Mammary epithelial cell (primary cell): ENCODE measurements around the gene ARL14EPL.

Source experiments
- CTCF ChIP-seq, 2 donors: IDR thresholded peaks in 1 of 2; conservative IDR thresholded peaks in 1 of 2; 2 replicates each; pipeline ENCODE4 v1.5.1; 2011 to 2012; ENCODE audit warnings: inconsistent platforms in 2 of 2, low read length in 2 of 2, mild to moderate bottlenecking in 2 of 2, control low read depth in 1 of 2, low read depth in 1 of 2; ENCODE audit not compliant: insufficient read depth in 1 of 2; ENCODE audit errors: extremely low read depth in 1 of 2
- EZH2 ChIP-seq: IDR thresholded peaks from 2 replicates; pipeline ENCODE4 v1.6.1; 2012; ENCODE audit warnings: low read length, inconsistent platforms, borderline replicate concordance

- no peak for TF ChIP-seq EZH2
- no peak for TF ChIP-seq CTCF (conservative IDR thresholded peaks at IDR 0.05 in 1 of 2, IDR thresholded peaks at IDR 0.05 in 1 of 2; ENCODE audit: extremely low read depth in 1 of 2, insufficient read depth in 1 of 2, low read depth in 1 of 2, low read length in 2 of 2)
Observed at GRCh38 chr5:116084287-116084691, 52.0 kb downstream of the ARL14EPL start.
